ENCODE results near the gene DNAJB6.

GRCh38 chr7:157466867-157467261, 130.1 kb downstream of the DNAJB6 start:
- TF ChIP-seq, protein P1, sequence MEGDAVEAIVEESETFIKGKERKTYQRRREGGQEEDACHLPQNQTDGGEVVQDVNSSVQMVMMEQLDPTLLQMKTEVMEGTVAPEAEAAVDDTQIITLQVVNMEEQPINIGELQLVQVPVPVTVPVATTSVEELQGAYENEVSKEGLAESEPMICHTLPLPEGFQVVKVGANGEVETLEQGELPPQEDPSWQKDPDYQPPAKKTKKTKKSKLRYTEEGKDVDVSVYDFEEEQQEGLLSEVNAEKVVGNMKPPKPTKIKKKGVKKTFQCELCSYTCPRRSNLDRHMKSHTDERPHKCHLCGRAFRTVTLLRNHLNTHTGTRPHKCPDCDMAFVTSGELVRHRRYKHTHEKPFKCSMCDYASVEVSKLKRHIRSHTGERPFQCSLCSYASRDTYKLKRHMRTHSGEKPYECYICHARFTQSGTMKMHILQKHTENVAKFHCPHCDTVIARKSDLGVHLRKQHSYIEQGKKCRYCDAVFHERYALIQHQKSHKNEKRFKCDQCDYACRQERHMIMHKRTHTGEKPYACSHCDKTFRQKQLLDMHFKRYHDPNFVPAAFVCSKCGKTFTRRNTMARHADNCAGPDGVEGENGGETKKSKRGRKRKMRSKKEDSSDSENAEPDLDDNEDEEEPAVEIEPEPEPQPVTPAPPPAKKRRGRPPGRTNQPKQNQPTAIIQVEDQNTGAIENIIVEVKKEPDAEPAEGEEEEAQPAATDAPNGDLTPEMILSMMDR (IDR thresholded peaks at IDR 0.05): no peak
- TF ChIP-seq POLR2A (IDR thresholded peaks at IDR 0.05) (no peak), EP300 (IDR thresholded peaks at IDR 0.05) (no peak), POLR2AphosphoS5 (IDR thresholded peaks at IDR 0.05) (no peak)
